ENCODE results near the gene B4GALT4. TPM values are rescaled to one million over a fixed set of nuclear protein-coding genes. Genes with fewer than 3 reads are reported as not detected.

B4GALT4 gene
- total RNA-seq, 1 experiment from 2014 or later, result 46.5 TPM

DNA sequence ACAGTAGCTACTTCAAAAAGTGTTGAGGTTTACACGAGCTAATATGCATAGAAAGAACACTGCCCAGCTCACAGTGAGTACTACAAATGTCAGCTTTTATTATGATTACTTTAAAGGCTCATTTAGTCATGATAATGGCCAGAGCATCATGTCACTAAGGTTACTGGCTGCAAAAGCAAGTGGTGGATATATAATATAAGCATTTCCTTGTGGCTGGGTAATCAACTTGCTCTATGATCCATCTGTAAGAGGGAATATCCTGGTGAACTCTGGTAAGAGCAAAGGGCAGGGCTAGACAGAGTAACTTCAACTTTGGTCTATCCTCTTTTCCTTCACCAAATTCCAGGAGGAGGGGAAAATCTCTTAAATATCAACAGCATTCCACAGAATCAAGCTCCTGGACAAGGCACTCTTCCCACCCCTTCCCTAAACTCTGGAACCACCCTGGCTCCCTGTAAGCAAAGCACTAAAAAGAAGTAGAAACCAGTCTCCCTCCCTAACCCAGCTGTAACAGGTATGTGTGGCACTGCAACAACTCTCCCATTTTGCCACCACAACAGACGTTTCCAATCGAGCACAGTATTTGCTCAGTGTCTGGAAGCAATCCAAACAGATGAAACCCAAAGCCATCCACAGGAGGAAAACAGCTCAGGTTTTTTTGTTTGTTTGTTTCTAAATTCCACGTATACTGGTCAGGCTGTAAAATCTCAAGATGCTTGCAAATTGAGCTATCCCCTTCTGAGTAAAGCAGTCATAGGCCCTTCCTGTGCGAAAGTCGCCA lies 13.4 kb downstream of the B4GALT4 start:
- peak overlapping the region in 1 of 3 experiments; percentile 74; a peak in 2 of 7 replicates for H3K27ac Mint-ChIP-seq
- Histone ChIP-seq H3K27ac (ENCODE audit: insufficient read length, low read depth, low read length) (no peak overlapping the region), H3K79me2 (ENCODE audit: insufficient read depth, low read length) (no peaks in the 10 kb centered on the region), H3K56ac (ENCODE audit: insufficient read length, low read depth, low read length) (no peak overlapping the region), H3K27me3 (ENCODE audit: insufficient read depth, low read length) (no peaks in the 10 kb centered on the region), H2BK5ac (ENCODE audit: insufficient read length, low read length) (no peak overlapping the region), H2BK20ac (ENCODE audit: low read depth, low read length, poor library complexity, severe bottlenecking) (no peak overlapping the region), H2AK5ac (ENCODE audit: insufficient read length, low read length) (no peak overlapping the region), H3K4me2 (ENCODE audit: insufficient read depth, insufficient read length, low read length) (no peak overlapping the region), H3K14ac (ENCODE audit: insufficient read depth, low read length) (no peak overlapping the region), H3K18ac (ENCODE audit: insufficient read length, low read depth, low read length) (no peak overlapping the region), H3K9ac (ENCODE audit: extremely low read depth, insufficient read length, low read length) (no peak overlapping the region), H3T11ph (ENCODE audit: low read length) (no peak overlapping the region), H4K5ac (ENCODE audit: insufficient read length, low read depth, low read length) (no peak overlapping the region), H3K23ac (ENCODE audit: insufficient read length, low read depth, low read length) (no peak overlapping the region), H3K4me1 (ENCODE audit: insufficient read depth, low read length) (no peaks in the 10 kb centered on the region), H4K91ac (ENCODE audit: insufficient read length, low read depth, low read length) (no peak overlapping the region), H2BK120ac (ENCODE audit: low read depth, low read length, poor library complexity, severe bottlenecking) (no peak overlapping the region), H4K20me1 (ENCODE audit: control insufficient read depth, insufficient read depth, insufficient read length) (no peaks in the 10 kb centered on the region), H3K9me3 (ENCODE audit: control insufficient read depth, low read depth, low read length) (no peaks in the 10 kb centered on the region), H4K8ac (replicated peaks; ENCODE audit: insufficient read length, low read depth, low read length) (no peak overlapping the region), H2BK15ac (ENCODE audit: low read depth, low read length) (no peak overlapping the region), H3K4ac (ENCODE audit: low read depth, low read length) (no peak overlapping the region), H2AFZ (ENCODE audit: low read length) (no peak overlapping the region), H3K79me1 (ENCODE audit: insufficient read depth, low read depth, low read length, poor library complexity, severe bottlenecking) (no peaks in the 10 kb centered on the region), H3K23me2 (ENCODE audit: insufficient read length, low read depth, low read length, poor library complexity, severe bottlenecking) (no peaks in the 10 kb centered on the region), H2BK12ac (ENCODE audit: insufficient read length, low read depth, low read length) (no peak overlapping the region)
- no peaks in the 10 kb centered on the region for H3K9me3 Mint-ChIP-seq
- peaks cover 30 to 82% (median 75%) of the 10 kb centered on the region in 3 experiments for H3K36me3 Mint-ChIP-seq (ENCODE audit: insufficient read depth in 1 of 3, low read depth in 3 of 3)
- no peak overlapping the region for H3K4me3 Mint-ChIP-seq
- no CpG with 5 or more reads among the region's 6 CpGs for WGBS (ENCODE audit: extremely low coverage, insufficient read length, low lambda C conversion rate)
- no peaks in the 10 kb centered on the region for H3K4me1 Mint-ChIP-seq
- TF ChIP-seq, protein P1, sequence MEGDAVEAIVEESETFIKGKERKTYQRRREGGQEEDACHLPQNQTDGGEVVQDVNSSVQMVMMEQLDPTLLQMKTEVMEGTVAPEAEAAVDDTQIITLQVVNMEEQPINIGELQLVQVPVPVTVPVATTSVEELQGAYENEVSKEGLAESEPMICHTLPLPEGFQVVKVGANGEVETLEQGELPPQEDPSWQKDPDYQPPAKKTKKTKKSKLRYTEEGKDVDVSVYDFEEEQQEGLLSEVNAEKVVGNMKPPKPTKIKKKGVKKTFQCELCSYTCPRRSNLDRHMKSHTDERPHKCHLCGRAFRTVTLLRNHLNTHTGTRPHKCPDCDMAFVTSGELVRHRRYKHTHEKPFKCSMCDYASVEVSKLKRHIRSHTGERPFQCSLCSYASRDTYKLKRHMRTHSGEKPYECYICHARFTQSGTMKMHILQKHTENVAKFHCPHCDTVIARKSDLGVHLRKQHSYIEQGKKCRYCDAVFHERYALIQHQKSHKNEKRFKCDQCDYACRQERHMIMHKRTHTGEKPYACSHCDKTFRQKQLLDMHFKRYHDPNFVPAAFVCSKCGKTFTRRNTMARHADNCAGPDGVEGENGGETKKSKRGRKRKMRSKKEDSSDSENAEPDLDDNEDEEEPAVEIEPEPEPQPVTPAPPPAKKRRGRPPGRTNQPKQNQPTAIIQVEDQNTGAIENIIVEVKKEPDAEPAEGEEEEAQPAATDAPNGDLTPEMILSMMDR (conservative IDR thresholded peaks at IDR 0.05), result no peak
- no peak for DNase-seq
- H3K27me3 Mint-ChIP-seq (ENCODE audit: low read depth), result no peaks in the 10 kb centered on the region
